Smooth muscle cell (in vitro differentiated cells): ENCODE data around the gene TTF1. TPM values are rescaled to one million over a fixed set of nuclear protein-coding genes. Genes with fewer than 3 reads are reported as not detected.

Source experiments
- DNase-seq: peaks from one replicate; lab custom pipeline; 2025; ENCODE audit not compliant: unreplicated experiment; lab: John Stamatoyannopoulos, UW
- H2AFZ ChIP-seq: fragments of 200-600 bp; sonication (generic); 2 replicates; pipeline ENCODE4 v1.6.0; 2016; ENCODE audit warnings: antibody characterized with exemption, low read depth, mild to moderate bottlenecking
- H3F3A ChIP-seq: fragments of 200-600 bp; sonication (generic); 2 replicates; pipeline ENCODE4 v1.6.0; 2017; ENCODE audit warnings: antibody characterized with exemption, low read depth
- H3K27ac ChIP-seq: fragments of 200-600 bp; sonication (generic); 2 replicates; pipeline ENCODE4 v1.5.1; 2016; ENCODE audit warnings: low read depth, mild to moderate bottlenecking
- H3K27me3 ChIP-seq: fragments of 200-600 bp; sonication (generic); 2 replicates; pipeline ENCODE4 v1.6.1; 2016; ENCODE audit warnings: low read depth, mild to moderate bottlenecking
- H3K36me3 ChIP-seq: fragments of 200-600 bp; sonication (generic); 2 replicates; pipeline ENCODE4 v1.5.1; 2016; ENCODE audit warnings: low read depth
- H3K4me1 ChIP-seq: fragments of 200-600 bp; sonication (generic); 2 replicates; pipeline ENCODE4 v1.5.1; 2016; ENCODE audit warnings: low read depth
- H3K4me2 ChIP-seq: fragments of 200-600 bp; sonication (generic); 2 replicates; pipeline ENCODE4 v1.6.0; 2016; ENCODE audit warnings: mild to moderate bottlenecking
- H3K4me3 ChIP-seq: fragments of 200-600 bp; sonication (generic); 2 replicates; pipeline ENCODE4 v1.5.1; 2016; ENCODE audit warnings: mild to moderate bottlenecking
- H3K79me2 ChIP-seq: fragments of 200-600 bp; sonication (generic); 2 replicates; pipeline ENCODE4 v1.6.0; 2016; ENCODE audit warnings: low read depth, mild to moderate bottlenecking
- H3K9ac ChIP-seq: fragments of 200-600 bp; sonication (generic); 2 replicates; pipeline ENCODE4 v1.6.0; 2016; ENCODE audit warnings: low read depth
- H3K9me3 ChIP-seq: fragments of 200-600 bp; sonication (generic); replicated peaks from 2 replicates; pipeline ENCODE4 v1.5.1; 2016; ENCODE audit warnings: low read depth
- H4K20me1 ChIP-seq: fragments of 200-600 bp; sonication (generic); 2 replicates; pipeline ENCODE4 v1.6.0; 2016; ENCODE audit warnings: low read depth
- CTCF ChIP-seq: fragments of 200-600 bp; sonication (generic); IDR thresholded peaks from 2 replicates; pipeline ENCODE4 v1.5.1; 2017; ENCODE audit warnings: borderline replicate concordance, mild to moderate bottlenecking, antibody characterized with exemption; ENCODE audit not compliant: insufficient read depth, poor library complexity, severe bottlenecking
- WGBS: methylation state at CpG from one replicate; pipeline ENCODE4 v1.1.7; 2016; ENCODE audit warnings: low lambda C conversion rate; 5-methylcytosine and 5-hydroxymethylcytosine counted together
- polyA plus RNA-seq: library from polyadenylated mRNA; unstranded; fragments of >200 nt; fragmentation: Nextera tagmentation; extraction: Ambion mirVana; gene quantifications from 2 replicates; pipeline ENCODE4 v1.2.1, GENCODE V29; 2016
- total RNA-seq: library from RNA; depleted of rRNA; stranded (reverse); fragments of >200 nt; gene quantifications from 2 replicates; pipeline ENCODE4 v1.2.3, GENCODE V29; 2014

The TTF1 gene
- total and polyA plus RNA-seq, 2 experiments from 2014 or later = 5.5 to 16.4 TPM

GRCh38 chr9:132412089-132412488, 5.4 kb upstream of the TTF1 start:
- Histone ChIP-seq H3K9ac (no peak overlapping the region), H3K4me3 (no peak overlapping the region), H2AFZ (no peak overlapping the region), H3K79me2 (no peaks in the 10 kb centered on the region), H3K36me3 (no peaks in the 10 kb centered on the region), H4K20me1 (no peaks in the 10 kb centered on the region), H3K27ac (no peak overlapping the region), H3F3A (no peaks in the 10 kb centered on the region), H3K27me3 (peaks cover 73% of the 10 kb centered on the region), H3K4me2 (no peak overlapping the region), H3K9me3 (no peaks in the 10 kb centered on the region), H3K4me1 (peaks cover 18% of the 10 kb centered on the region)
- WGBS = 19% methylated on average over 8 of the region's 8 CpGs
- DNase-seq = no peak
- peak; percentile 50 for TF ChIP-seq CTCF

- no peaks in the 10 kb centered on the region for H3F3A ChIP-seq
- WGBS = 2% methylated on average over 20 of the region's 20 CpGs
- no peak overlapping the region for H2AFZ ChIP-seq
- H3K4me2 ChIP-seq = peak overlapping the region; percentile 98
- H4K20me1 ChIP-seq = no peaks in the 10 kb centered on the region
- peak; percentile 57 for TF ChIP-seq CTCF
- DNase-seq = no peak
- no peaks in the 10 kb centered on the region for H3K9me3 ChIP-seq
- peaks cover 20% of the 10 kb centered on the region for H3K4me1 ChIP-seq
- peak overlapping the region; percentile 65 for H3K4me3 ChIP-seq
- H3K79me2 ChIP-seq = peaks cover 4% of the 10 kb centered on the region
- H3K27ac ChIP-seq = no peak overlapping the region
- no peak overlapping the region for H3K9ac ChIP-seq
- H3K36me3 ChIP-seq = no peaks in the 10 kb centered on the region
- peaks cover 72% of the 10 kb centered on the region for H3K27me3 ChIP-seq
These were observed 4.5 kb upstream of the TTF1 start for GRCh38 chr9:132411091-132411508.

- Histone ChIP-seq H3F3A (no peaks in the 10 kb centered on the region), H4K20me1 (no peaks in the 10 kb centered on the region), H3K4me2 (peak overlapping the region; percentile 98), H3K27ac (no peak overlapping the region), H3K9me3 (no peaks in the 10 kb centered on the region), H3K36me3 (no peaks in the 10 kb centered on the region), H3K27me3 (peaks cover 68% of the 10 kb centered on the region), H3K4me1 (peaks cover 20% of the 10 kb centered on the region), H3K9ac (no peak overlapping the region), H3K4me3 (peak overlapping the region; percentile 65), H3K79me2 (peaks cover 9% of the 10 kb centered on the region), H2AFZ (peak overlapping the region; percentile 98)
- WGBS = 9% methylated on average over 19 of the region's 19 CpGs
- TF ChIP-seq CTCF = no peak
- no peak for DNase-seq
These were observed 4.0 kb upstream of the TTF1 start for GRCh38 chr9:132410642-132411041.

GRCh38 chr9:132409828-132410528, 3.3 kb upstream of the TTF1 start, which contains the start of gene CFAP77:
Gene CFAP77 (plus strand): TSS chr9:132410211. CDS start chr9:132410272, 61 bp downstream.
- under 1% methylated on average over 66 of the region's 69 CpGs for WGBS

More at GRCh38 chr9:132409828-132410528, 3.3 kb upstream of the TTF1 start, which contains the start of gene CFAP77:
- no peak for TF ChIP-seq CTCF
- peaks cover 20% of the 10 kb centered on the region for H3K4me1 ChIP-seq
- no peaks in the 10 kb centered on the region for H3F3A ChIP-seq
- peaks cover 11% of the 10 kb centered on the region for H3K79me2 ChIP-seq
- peak within 1 kb of the TSS; percentile 97 for H3K9ac ChIP-seq
- H2AFZ ChIP-seq = peak within 1 kb of the TSS; percentile 98
- H3K36me3 ChIP-seq = no peaks in the 10 kb centered on the region
- H3K9me3 ChIP-seq = no peaks in the 10 kb centered on the region
- peak; percentile 44 for DNase-seq
- no peak within 1 kb of the TSS for H3K27ac ChIP-seq
- H3K4me3 ChIP-seq = peak within 1 kb of the TSS; percentile 65
- H4K20me1 ChIP-seq = no peaks in the 10 kb centered on the region
- H3K4me2 ChIP-seq = peak within 1 kb of the TSS; percentile 98
- peaks cover 61% of the 10 kb centered on the region for H3K27me3 ChIP-seq
